Naive thymus-derived CD4-positive, alpha-beta T cell (primary cell): Measurements from ENCODE around the gene GALNT10. TPM values are rescaled to one million over a fixed set of nuclear protein-coding genes. Genes with fewer than 3 reads are reported as not detected.

Source experiments
- ATAC-seq: fragments of 150-1000 bp; cut with Tn5 transposase; 2 replicates; pipeline ENCODE4 v1.10.0; 2021; ENCODE audit warnings: mild to moderate bottlenecking, moderate library complexity
- CTCF ChIA-PET: fragments of 350-600 bp; sonication (Branson Sonifier 250); formaldehyde crosslinking; loops from one replicate; lab custom pipeline; 2021; ENCODE audit warnings: antibody characterized with exemption; lab: Charles Lee
- POLR2A ChIA-PET: fragments of 350-600 bp; sonication (Branson Sonifier 250); formaldehyde crosslinking; loops from one replicate; lab custom pipeline; 2021; ENCODE audit warnings: antibody characterized with exemption, inconsistent platforms; lab: Charles Lee
- DNase-seq, 9 donors: peaks; one replicate each; pipeline versions ENCODE4 v3.0.0 to v3.0.0-alpha.2; 2020 to 2022; ENCODE audit warnings: mixed read lengths in 1 of 9
- H3K27ac ChIP-seq: one replicate; pipeline ENCODE4 v1.7.0; 2013; ENCODE audit warnings: mild to moderate bottlenecking, low read depth, low read length, moderate library complexity
- H3K27me3 ChIP-seq, 2 donors: one replicate each; pipeline ENCODE4 v1.7.0; 2013; ENCODE audit warnings: low read length in 2 of 2, mild to moderate bottlenecking in 2 of 2, moderate library complexity in 2 of 2; ENCODE audit not compliant: control insufficient read depth in 2 of 2, insufficient read depth in 2 of 2
- H3K36me3 ChIP-seq, 3 experiments: 1 replicate in 2 of 3; 2 replicates in 1 of 3; pipeline ENCODE4 v1.7.0; 2013; ENCODE audit warnings: low read length in 3 of 3, mild to moderate bottlenecking in 3 of 3, moderate library complexity in 1 of 3; ENCODE audit not compliant: insufficient read depth in 3 of 3, control insufficient read depth in 2 of 3
- H3K4me1 ChIP-seq, 2 donors: one replicate each; pipeline ENCODE4 v1.7.0; 2013; ENCODE audit warnings: low read length in 2 of 2, mild to moderate bottlenecking in 2 of 2, moderate library complexity in 1 of 2; ENCODE audit not compliant: control insufficient read depth in 2 of 2, insufficient read depth in 2 of 2
- H3K4me3 ChIP-seq: 2 replicates; pipeline ENCODE4 v1.7.0; 2013; ENCODE audit warnings: mild to moderate bottlenecking, low read length
- H3K9me3 ChIP-seq, 3 experiments: 1 replicate in 2 of 3; 2 replicates in 1 of 3; pipeline ENCODE4 v1.7.0; 2013; ENCODE audit warnings: low read length in 3 of 3; ENCODE audit not compliant: control insufficient read depth in 2 of 3
- H3K27ac Mint-ChIP-seq, 9 donors: one replicate each; pipeline ENCODE4 v1.8.0; 2020 to 2022; ENCODE audit warnings: mixed read lengths in 9 of 9, mild to moderate bottlenecking in 8 of 9, moderate library complexity in 5 of 9, inconsistent platforms in 2 of 9
- H3K27me3 Mint-ChIP-seq, 5 donors: one replicate each; pipeline ENCODE4 v1.8.0; 2021 to 2022; ENCODE audit warnings: mixed read lengths in 5 of 5, mild to moderate bottlenecking in 1 of 5
- H3K36me3 Mint-ChIP-seq, 5 donors: one replicate each; pipeline ENCODE4 v1.8.0; 2020 to 2022; ENCODE audit warnings: mixed read lengths in 5 of 5, mild to moderate bottlenecking in 3 of 5, inconsistent platforms in 1 of 5
- H3K4me1 Mint-ChIP-seq, 7 donors: one replicate each; pipeline ENCODE4 v1.8.0; 2020 to 2022; ENCODE audit warnings: mixed read lengths in 7 of 7, mild to moderate bottlenecking in 3 of 7, inconsistent platforms in 1 of 7
- H3K4me3 Mint-ChIP-seq, 10 donors: one replicate each; pipeline ENCODE4 v1.8.0; 2020 to 2022; ENCODE audit warnings: mild to moderate bottlenecking in 10 of 10, mixed read lengths in 10 of 10, moderate library complexity in 6 of 10, inconsistent platforms in 2 of 10
- H3K9me3 Mint-ChIP-seq, 11 donors: one replicate each; pipeline ENCODE4 v1.8.0; 2020 to 2022; ENCODE audit warnings: mixed read lengths in 11 of 11, mild to moderate bottlenecking in 4 of 11, inconsistent platforms in 1 of 11, moderate library complexity in 1 of 11
- intact Hi-C, 2 donors: fragments of 100-400 bp; cut with micrococcal nuclease; formaldehyde crosslinking; loops; one replicate each; pipeline ENCODE4 v1.15.1; 2023
- polyA plus RNA-seq, 2 donors: library from polyadenylated mRNA; unstranded; fragments of 300-500 nt; fragmentation: Illumina TruSeq; gene quantifications; one replicate each; pipeline ENCODE4 v1.2.3, GENCODE V29; 2021
- total RNA-seq, 6 experiments: library from RNA in 5 of 6; stranded (reverse) in 5 of 6; gene quantifications; 1 replicate in 5 of 6; 2 replicates in 1 of 6; pipeline ENCODE4 v1.2.3 and lab custom pipeline; 2021 to 2026

Gene GALNT10
- total and polyA plus RNA-seq, 7 experiments from 2014 or later, result 6.2 to 56.4 (median 24.8) TPM

GRCh38 chr5:154205441-154206117 lies 15.0 kb downstream of the GALNT10 start:
- DNase-seq (no peak), ATAC-seq (no peak)
- Histone ChIP-seq H3K4me1 (peaks cover 9 to 15% of the 10 kb centered on the region in 2 donors), H3K27ac (no peak overlapping the region), H3K27me3 (no peaks in the 10 kb centered on the region), H3K4me3 (no peak overlapping the region), H3K36me3 (no peaks in the 10 kb centered on the region), H3K9me3 (no peaks in the 10 kb centered on the region)
- Mint-ChIP-seq H3K27ac (no peak overlapping the region), H3K4me3 (no peak overlapping the region), H3K9me3 (peaks cover 0 to 7% (median 0%) of the 10 kb centered on the region in 11 donors), H3K4me1 (peaks cover 17 to 67% (median 24%) of the 10 kb centered on the region in 7 donors), H3K36me3 (peaks cover 10 to 46% (median 37%) of the 10 kb centered on the region in 5 donors), H3K27me3 (no peaks in the 10 kb centered on the region)
- POLR2A ChIA-PET, result interaction anchor here (1.1 to 1.6 kb wide), 2 partner anchors 9 to 14 kb away, joined by 3 read pairs; no protein-coding TSS in a partner anchor
- CTCF ChIA-PET, result no interaction called here
- intact Hi-C loops, result no loop called here

GRCh38 chr5:154206311-154206710 lies 15.8 kb downstream of the GALNT10 start:
- Histone ChIP-seq H3K36me3 (no peaks in the 10 kb centered on the region), H3K4me3 (no peak overlapping the region), H3K27me3 (no peaks in the 10 kb centered on the region), H3K9me3 (no peaks in the 10 kb centered on the region), H3K4me1 (peaks cover 9 to 15% of the 10 kb centered on the region in 2 donors), H3K27ac (no peak overlapping the region)
- H3K9me3 Mint-ChIP-seq, result peaks cover 0 to 7% (median 0%) of the 10 kb centered on the region in 11 donors
- intact Hi-C loops, result no loop called here
- H3K4me1 Mint-ChIP-seq, result peaks cover 17 to 71% (median 24%) of the 10 kb centered on the region in 7 donors
- ChIA-PET POLR2A (interaction anchor here (1.6 kb wide), 1 partner anchor 15 kb away, joined by 3 read pairs; no protein-coding TSS in a partner anchor), CTCF (no interaction called here)
- H3K36me3 Mint-ChIP-seq, result peaks cover 10 to 51% (median 39%) of the 10 kb centered on the region in 5 donors
- ATAC-seq, result peak; percentile 23
- no peak for DNase-seq
- peak overlapping the region in 2 of 9 donors; percentile 42 to 44 for H3K27ac Mint-ChIP-seq
- no peak overlapping the region for H3K4me3 Mint-ChIP-seq
- no peaks in the 10 kb centered on the region for H3K27me3 Mint-ChIP-seq

- Histone ChIP-seq H3K4me1 (peaks cover 6 to 13% of the 10 kb centered on the region in 2 donors), H3K27ac (no peak overlapping the region), H3K9me3 (no peaks in the 10 kb centered on the region), H3K36me3 (no peaks in the 10 kb centered on the region), H3K4me3 (no peak overlapping the region), H3K27me3 (no peaks in the 10 kb centered on the region)
- intact Hi-C loops, result no loop called here
- Mint-ChIP-seq H3K36me3 (peaks cover 10 to 57% (median 44%) of the 10 kb centered on the region in 5 donors), H3K4me3 (no peak overlapping the region), H3K9me3 (peaks cover 0 to 7% (median 0%) of the 10 kb centered on the region in 11 donors), H3K4me1 (peaks cover 17 to 70% (median 23%) of the 10 kb centered on the region in 7 donors), H3K27ac (no peak overlapping the region), H3K27me3 (no peaks in the 10 kb centered on the region)
- no peak for ATAC-seq
- POLR2A ChIA-PET, result interaction anchor here (1.1 kb wide), 1 partner anchor 10 kb away, joined by 4 read pairs; no protein-coding TSS in a partner anchor
- peak in 1 of 9 donors; percentile 13 for DNase-seq
- CTCF ChIA-PET, result no interaction called here
Measured at GRCh38 chr5:154207204-154207603, 16.7 kb downstream of the GALNT10 start.

GRCh38 chr5:154209591-154210081 lies 19.1 kb downstream of the GALNT10 start:
- no peaks in the 10 kb centered on the region for H3K36me3 ChIP-seq
- no peaks in the 10 kb centered on the region for H3K4me1 ChIP-seq
- intact Hi-C loops, result no loop called here
- Mint-ChIP-seq H3K36me3 (peaks cover 10 to 48% (median 42%) of the 10 kb centered on the region in 5 donors), H3K27me3 (no peaks in the 10 kb centered on the region), H3K9me3 (peaks cover 0 to 7% (median 0%) of the 10 kb centered on the region in 11 donors), H3K4me3 (no peak overlapping the region), H3K4me1 (peaks cover under 1 to 70% (median 6%) of the 10 kb centered on the region in 7 donors), H3K27ac (no peak overlapping the region)
- ChIA-PET POLR2A (no interaction called here), CTCF (no interaction called here)
- no peak overlapping the region for H3K27ac ChIP-seq
- no peaks in the 10 kb centered on the region for H3K9me3 ChIP-seq
- ATAC-seq, result no peak
- no peaks in the 10 kb centered on the region for H3K27me3 ChIP-seq
- H3K4me3 ChIP-seq, result no peak overlapping the region
- no peak for DNase-seq

- H3K27me3 ChIP-seq, result no peaks in the 10 kb centered on the region
- Mint-ChIP-seq H3K4me3 (no peak overlapping the region), H3K27me3 (no peaks in the 10 kb centered on the region), H3K9me3 (peaks cover 0 to 7% (median 0%) of the 10 kb centered on the region in 11 donors), H3K36me3 (peaks cover 10 to 47% (median 37%) of the 10 kb centered on the region in 5 donors), H3K4me1 (peaks cover 0 to 70% (median 6%) of the 10 kb centered on the region in 7 donors), H3K27ac (peak overlapping the region in 1 of 9 donors; percentile 21)
- no peak overlapping the region for H3K27ac ChIP-seq
- no peaks in the 10 kb centered on the region for H3K36me3 ChIP-seq
- no peaks in the 10 kb centered on the region for H3K4me1 ChIP-seq
- intact Hi-C loops, result no loop called here
- H3K9me3 ChIP-seq, result no peaks in the 10 kb centered on the region
- ChIA-PET POLR2A (no interaction called here), CTCF (no interaction called here)
- ATAC-seq (no peak), DNase-seq (peak in 1 of 9 donors; percentile 8)
- no peak overlapping the region for H3K4me3 ChIP-seq
Measured at GRCh38 chr5:154210163-154210562, 19.6 kb downstream of the GALNT10 start.

GRCh38 chr5:154211641-154212390 lies 21.3 kb downstream of the GALNT10 start:
- no peaks in the 10 kb centered on the region for H3K36me3 ChIP-seq
- CTCF ChIA-PET, result interaction anchor here (0.6 to 0.9 kb wide), 2 partner anchors 14 to 138 kb away, joined by 3 to 6 read pairs; no protein-coding TSS in a partner anchor
- Mint-ChIP-seq H3K27me3 (no peaks in the 10 kb centered on the region), H3K9me3 (peaks cover 0 to 7% (median 0%) of the 10 kb centered on the region in 11 donors), H3K4me3 (peak overlapping the region in 1 of 10 donors; percentile 38), H3K4me1 (peaks cover 3 to 74% (median 13%) of the 10 kb centered on the region in 7 donors), H3K36me3 (peaks cover 6 to 42% (median 29%) of the 10 kb centered on the region in 5 donors), H3K27ac (peak overlapping the region in 2 of 9 donors; percentile 7 to 63)
- H3K27ac ChIP-seq, result no peak overlapping the region
- H3K4me1 ChIP-seq, result no peaks in the 10 kb centered on the region
- no peak for ATAC-seq
- no peaks in the 10 kb centered on the region for H3K27me3 ChIP-seq
- intact Hi-C loops, result no loop called here
- H3K9me3 ChIP-seq, result no peaks in the 10 kb centered on the region
- POLR2A ChIA-PET, result no interaction called here
- H3K4me3 ChIP-seq, result no peak overlapping the region
- peak in 1 of 9 donors; percentile 8 for DNase-seq
